NCI-H2196 treated with DMSO at 0.1 percent for 48 hours (cell line): ENCODE results near the gene FHIT.

ENCODE experiments used
- DNase-seq: peaks from one replicate; lab custom pipeline; 2025; ENCODE audit not compliant: unreplicated experiment; lab: John Stamatoyannopoulos, UW

The FHIT gene

GRCh38 chr3:60384341-60384740 lies 866.9 kb downstream of the FHIT start:
- no peak for DNase-seq

GRCh38 chr3:60383345-60383744 lies 867.9 kb downstream of the FHIT start:
- DNase-seq = no peak

GRCh38 chr3:60366486-60366885 lies 884.8 kb downstream of the FHIT start:
- DNase-seq = no peak

- no peak for DNase-seq
Observed at GRCh38 chr3:60365360-60365759, 885.9 kb downstream of the FHIT start.

- no peak for DNase-seq
Observed at GRCh38 chr3:60364475-60364874, 886.8 kb downstream of the FHIT start.

GRCh38 chr3:60363817-60364216 lies 887.4 kb downstream of the FHIT start:
- no peak for DNase-seq

- DNase-seq = no peak
Observed at GRCh38 chr3:60355825-60356224, 895.4 kb downstream of the FHIT start.

- DNase-seq = no peak
Observed at GRCh38 chr3:60351481-60351880, 899.8 kb downstream of the FHIT start.

GRCh38 chr3:60344340-60344739 lies 906.9 kb downstream of the FHIT start:
- no peak for DNase-seq

- DNase-seq = no peak
Observed at GRCh38 chr3:60343831-60344230, 907.4 kb downstream of the FHIT start.

- no peak for DNase-seq
Observed at GRCh38 chr3:60339304-60339703, 911.9 kb downstream of the FHIT start.

- no peak for DNase-seq
Observed at GRCh38 chr3:60337421-60337820, 913.8 kb downstream of the FHIT start.

GRCh38 chr3:60336061-60336460 lies 915.2 kb downstream of the FHIT start:
- no peak for DNase-seq

GRCh38 chr3:60333710-60334109 lies 917.5 kb downstream of the FHIT start:
- no peak for DNase-seq

GRCh38 chr3:60330107-60330506 lies 921.1 kb downstream of the FHIT start:
- DNase-seq = no peak

- DNase-seq = no peak
Observed at GRCh38 chr3:60325610-60326170, 925.6 kb downstream of the FHIT start.

- DNase-seq = no peak
Observed at GRCh38 chr3:60323651-60324050, 927.6 kb downstream of the FHIT start.

GRCh38 chr3:60323180-60323579 lies 928.1 kb downstream of the FHIT start:
- DNase-seq = no peak

GRCh38 chr3:60322298-60322856 lies 928.9 kb downstream of the FHIT start:
- no peak for DNase-seq

- no peak for DNase-seq
Observed at GRCh38 chr3:60319179-60319858, 931.9 kb downstream of the FHIT start.

GRCh38 chr3:60316121-60316797 lies 935.0 kb downstream of the FHIT start:
- no peak for DNase-seq

GRCh38 chr3:60313951-60314461 lies 937.2 kb downstream of the FHIT start:
- DNase-seq = no peak
